Hematopoietic multipotent progenitor cell treated with erythropoietin and hydrocortisone succinate and interleukin-3 and kit ligand, for 17 days (in vitro differentiated cells): ENCODE measurements around the gene SLC6A19.

Experiments used
- DNase-seq: peaks from one replicate; pipeline ENCODE4 v3.0.0-alpha.2; 2015; ENCODE audit warnings: low spot score

The SLC6A19 gene

GRCh38 chr5:1166370-1166769, 35.0 kb upstream of the SLC6A19 start:
- DNase-seq: no peak

- no peak for DNase-seq
These were observed 34.1 kb upstream of the SLC6A19 start for GRCh38 chr5:1167361-1167727.

GRCh38 chr5:1167728-1168709, 33.4 kb upstream of the SLC6A19 start:
- peak; percentile 56 for DNase-seq

GRCh38 chr5:1168796-1169195, 32.6 kb upstream of the SLC6A19 start:
- no peak for DNase-seq

- DNase-seq: no peak
These were observed 31.9 kb upstream of the SLC6A19 start for GRCh38 chr5:1169211-1170115.

GRCh38 chr5:1171340-1171941, 30.0 kb upstream of the SLC6A19 start:
- DNase-seq: no peak

GRCh38 chr5:1172007-1172581, 29.3 kb upstream of the SLC6A19 start:
- no peak for DNase-seq

- no peak for DNase-seq
These were observed 28.6 kb upstream of the SLC6A19 start for GRCh38 chr5:1172670-1173404.

GRCh38 chr5:1173485-1174070, 27.8 kb upstream of the SLC6A19 start:
- DNase-seq: no peak

GRCh38 chr5:1174122-1174936, 27.1 kb upstream of the SLC6A19 start:
- peak; percentile 55 for DNase-seq

- DNase-seq: no peak
These were observed 26.4 kb upstream of the SLC6A19 start for GRCh38 chr5:1175015-1175414.

- no peak for DNase-seq
These were observed 25.5 kb upstream of the SLC6A19 start for GRCh38 chr5:1175801-1176472.

- DNase-seq: no peak
These were observed 24.7 kb upstream of the SLC6A19 start for GRCh38 chr5:1176473-1177391.

- no peak for DNase-seq
These were observed 23.4 kb upstream of the SLC6A19 start for GRCh38 chr5:1177826-1178528.

GRCh38 chr5:1178529-1179382, 22.6 kb upstream of the SLC6A19 start:
- DNase-seq: no peak

- no peak for DNase-seq
These were observed 22.0 kb upstream of the SLC6A19 start for GRCh38 chr5:1179383-1179715.

GRCh38 chr5:1180096-1180495, 21.3 kb upstream of the SLC6A19 start:
- DNase-seq: no peak
